Heart right ventricle (tissue), 16 donors: Measurements from ENCODE around the gene SPIN1. TPM values are rescaled to one million over a fixed set of nuclear protein-coding genes. Genes with fewer than 3 reads are reported as not detected.

Source experiments
- ATAC-seq, 8 donors: fragments of 200-7000 bp; cut with Tn5 transposase; one replicate each; pipeline ENCODE4 v1.9.1; 2020; ENCODE audit warnings: mild to moderate bottlenecking in 8 of 8, moderate library complexity in 8 of 8, moderate number of reproducible peaks in 1 of 8
- DNase-seq, 2 donors: peaks; one replicate each; pipeline ENCODE4 v3.0.0-alpha.2; 2020
- H3K27ac ChIP-seq, 10 donors: fragments of 200-600 bp; sonication (generic) in 2 of 10; one replicate each; pipeline versions ENCODE4 v1.5.0 to v1.8.0; 2020 to 2022; ENCODE audit warnings: mild to moderate bottlenecking in 3 of 10
- H3K27me3 ChIP-seq, 7 donors: fragments of 200-600 bp; one replicate each; pipeline ENCODE4 v1.8.0; 2021 to 2022; ENCODE audit warnings: mild to moderate bottlenecking in 2 of 7
- H3K36me3 ChIP-seq, 9 donors: fragments of 200-600 bp; sonication (generic) in 1 of 9; one replicate each; pipeline versions ENCODE4 v1.5.0 to v1.8.0; 2020 to 2022; ENCODE audit warnings: mild to moderate bottlenecking in 2 of 9
- H3K4me1 ChIP-seq, 9 donors: fragments of 200-600 bp; sonication (generic) in 1 of 9; one replicate each; pipeline versions ENCODE4 v1.5.0 to v1.8.0; 2020 to 2022; ENCODE audit warnings: mild to moderate bottlenecking in 4 of 9
- H3K4me3 ChIP-seq, 10 donors: fragments of 200-600 bp; sonication (generic) in 2 of 10; one replicate each; pipeline versions ENCODE4 v1.5.0 to v1.8.0; 2020 to 2022; ENCODE audit warnings: mild to moderate bottlenecking in 7 of 10, moderate library complexity in 2 of 10
- H3K9me3 ChIP-seq, 11 donors: fragments of 200-600 bp in 10 of 11; sonication (generic) in 2 of 11; one replicate each; pipeline versions ENCODE4 v1.5.0 to v1.8.0; 2013 to 2022; ENCODE audit warnings: mild to moderate bottlenecking in 2 of 11, control low read depth in 1 of 11, moderate library complexity in 1 of 11
- CTCF ChIP-seq, 9 donors: fragments of 200-600 bp; sonication (generic) in 2 of 9; IDR thresholded peaks; one replicate each; pipeline versions ENCODE4 v1.5.0 to v1.8.0; 2021 to 2022; ENCODE audit warnings: antibody characterized with exemption in 9 of 9, mild to moderate bottlenecking in 5 of 9, moderate library complexity in 1 of 9
- WGBS, 2 donors: extraction: QIAGEN DNeasy Blood & Tissue Kit; methylation state at CpG; one replicate each; pipeline ENCODE4 v1.1.7; 2013; ENCODE audit warnings: inconsistent platforms in 1 of 2; 5-methylcytosine and 5-hydroxymethylcytosine counted together
- intact Hi-C, 10 donors: fragments of 100-400 bp; cut with DNase I; formaldehyde crosslinking; loops; one replicate each; pipeline versions ENCODE4 v1.11.1 to v1.14.2; 2022
- polyA plus RNA-seq, 2 donors: library from polyadenylated mRNA; stranded (reverse); fragments of 200-250 nt; gene quantifications; one replicate each; pipeline ENCODE4 v1.2.3, GENCODE V29; 2013
- total RNA-seq, 10 donors: library from RNA; stranded (reverse); fragmentation: NEBNext Ultra II Directional in 3 of 10; extraction: Animal tissue kit (Norgen Biotek cat#: 25700) in 3 of 10; gene quantifications; one replicate each; pipeline versions ENCODE4 v1.2.1 to v1.2.4, GENCODE V29; 2021 to 2023
- donor health status: Arrhythmogenic right ventricular cardiomyopathy.
- donor health status: ischemic (EF 13 %, LVEDD 7.1; RV severe dilation, severe dysfunction).
- donor health status: healthy with polysubstance abuse.
- donor health status: DM: no; HTN: yes; CAD: no.
- donor health status: DM: no; HTN: no; CAD: no.
- donor health status: ischemic (EF 25% LVEDD 6.9; RV normal size, moderate dysfunction).
- donor health status: ischemic (EF 25% LVEDD 5.7; RV mildly dilated, moderate dysfunction).
- donor health status: healthy.
- donor health status: DM: yes; HTN: yes; CAD: no.
- donor health status: Ischemic cardiomyopathy.
- donor health status: ischemic (EF 35%, LVEDD 5.7; RV mildly dilated, moderate dysfunction).
- donor health status: nonischemic (EF 11% LVEDD 7.7; RV severe dilation, severe dysfunction).
- donor health status: DM: yes; HTN: yes; CAD: no.
- donor health status: PGD.
- donor health status: ischemic (EF 29% LVEDD 5.4; RV normal size, mild dysfunction).
- donor health status: nonischemic (EF 23%, LVEDD 6.1; RV moderate dilation, normal function).

Gene SPIN1
- total and polyA plus RNA-seq, 12 donors: 14.9 to 65.0 (median 50.3) TPM

DNA sequence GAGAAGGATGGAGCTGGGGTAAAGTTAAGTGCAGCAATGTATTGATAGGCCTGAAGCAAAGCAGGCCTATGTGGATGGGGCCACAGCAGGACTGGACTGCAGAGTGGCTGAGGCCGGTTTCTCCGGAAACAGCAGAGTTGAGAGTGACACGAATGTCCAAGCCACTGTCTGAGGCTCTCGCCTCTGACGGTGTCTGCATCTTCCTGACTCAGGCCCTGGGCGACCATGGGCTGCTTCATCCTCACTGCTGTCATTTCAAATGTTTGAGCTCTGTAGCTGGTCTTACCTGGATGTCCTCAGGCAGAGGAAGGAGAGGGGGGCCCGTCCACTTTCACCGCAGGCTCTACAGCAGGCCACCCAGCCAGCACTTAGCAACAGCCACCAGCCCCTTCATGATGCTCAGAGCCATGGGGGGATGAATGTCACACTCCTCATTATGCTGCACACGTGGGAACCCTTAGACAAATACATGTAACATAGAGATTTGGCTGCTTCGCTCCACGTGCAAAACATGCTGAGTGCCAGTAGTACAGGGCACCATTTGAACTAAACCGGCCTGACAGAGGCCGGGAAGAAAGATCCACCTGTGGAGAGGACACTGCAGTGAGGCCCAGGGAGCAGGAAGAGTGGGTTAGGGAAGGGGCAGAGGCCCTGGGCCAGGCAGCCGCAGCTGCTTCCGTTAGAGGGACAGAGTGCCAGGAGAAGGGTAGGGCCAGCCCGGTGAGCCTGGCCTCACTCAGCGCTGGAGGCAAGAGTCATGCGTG lies 115.0 kb downstream of the SPIN1 start:
- WGBS, 2 donors: 91 to 93% methylated on average over 18 of the region's 18 CpGs
- no peaks in the 10 kb centered on the region for H3K27me3 ChIP-seq
- no peaks in the 10 kb centered on the region for H3K4me1 ChIP-seq
- H3K27ac ChIP-seq: no peak overlapping the region
- no peak for DNase-seq
- peaks cover 0 to under 1% (median 0%) of the 10 kb centered on the region in 11 donors for H3K9me3 ChIP-seq
- intact Hi-C loops: loop anchor here in 1 of 10 donors (10.0 kb wide), 1 partner anchor 52 kb away; no protein-coding TSS in a partner anchor
- ATAC-seq: peak in 1 of 8 donors; percentile 22
- no peak overlapping the region for H3K4me3 ChIP-seq
- no peak for TF ChIP-seq CTCF (IDR thresholded peaks at IDR 0.05)
- H3K36me3 ChIP-seq: no peaks in the 10 kb centered on the region

DNA sequence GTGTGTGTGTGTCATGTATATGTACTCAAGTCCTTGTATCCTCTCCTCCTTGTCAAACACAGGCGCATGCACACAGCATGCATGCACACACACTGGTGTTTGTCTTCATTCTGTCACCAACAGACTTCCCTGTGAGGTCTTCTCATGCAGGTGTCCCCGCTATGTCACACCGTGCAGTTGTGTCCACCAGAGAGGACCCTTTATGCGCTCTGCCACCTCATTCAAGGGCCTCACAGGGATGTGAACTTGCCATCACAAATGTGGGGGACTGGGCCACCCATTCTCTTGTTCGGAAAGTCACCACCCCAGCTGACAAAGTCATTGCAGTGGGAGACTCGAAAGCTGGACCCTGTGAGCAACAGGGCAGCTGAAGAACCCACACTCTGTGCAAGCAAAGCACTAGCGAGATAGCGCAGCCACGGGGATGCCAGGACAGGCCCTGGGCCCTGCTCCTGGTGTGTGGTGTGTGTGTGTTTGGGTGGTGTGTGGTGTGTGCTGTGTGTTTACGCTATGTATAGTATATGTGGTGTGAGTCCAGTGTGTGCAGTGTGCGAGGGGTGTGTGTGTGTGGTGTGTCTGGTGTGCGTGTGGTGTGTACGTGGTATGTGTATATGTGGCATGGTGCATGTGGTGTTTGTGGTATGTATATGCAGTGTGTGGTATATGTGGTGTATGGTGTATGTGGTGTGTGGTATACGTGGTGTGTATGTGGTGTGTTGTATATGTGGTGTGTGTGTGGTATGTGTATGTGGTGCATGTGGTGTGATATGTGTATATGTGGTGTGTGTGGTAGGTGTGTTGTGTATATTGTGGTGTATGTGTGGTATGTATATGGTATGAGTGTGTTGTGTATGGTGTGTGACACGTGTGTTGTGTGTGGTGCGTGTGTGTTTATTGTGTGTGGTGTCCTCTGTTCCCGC lies 115.9 kb downstream of the SPIN1 start:
- no peak for DNase-seq
- intact Hi-C loops: loop anchor here in 1 of 10 donors (10.0 kb wide), 1 partner anchor 51 kb away; no protein-coding TSS in a partner anchor
- peak in 1 of 8 donors; percentile 30 for ATAC-seq
- no peaks in the 10 kb centered on the region for H3K36me3 ChIP-seq
- WGBS, 2 donors: 96 to 97% methylated on average over 17 of the region's 17 CpGs
- TF ChIP-seq CTCF (IDR thresholded peaks at IDR 0.05): no peak
- peaks cover 0 to 9% (median 0%) of the 10 kb centered on the region in 11 donors for H3K9me3 ChIP-seq
- H3K4me1 ChIP-seq: no peaks in the 10 kb centered on the region
- no peak overlapping the region for H3K27ac ChIP-seq
- H3K27me3 ChIP-seq: no peaks in the 10 kb centered on the region
- no peak overlapping the region for H3K4me3 ChIP-seq

- intact Hi-C loops: loop anchor here in 1 of 10 donors (10.0 kb wide), 1 partner anchor 46 kb away; no protein-coding TSS in a partner anchor
- Histone ChIP-seq H3K36me3 (no peaks in the 10 kb centered on the region), H3K9me3 (peaks cover 0 to 13% (median 0%) of the 10 kb centered on the region in 11 donors), H3K4me1 (no peaks in the 10 kb centered on the region), H3K27ac (no peak overlapping the region), H3K4me3 (no peak overlapping the region), H3K27me3 (no peaks in the 10 kb centered on the region)
- TF ChIP-seq CTCF (IDR thresholded peaks at IDR 0.05): no peak
- WGBS, 2 donors: 85 to 86% methylated on average over 1 to 2 of the region's 2 CpGs
- ATAC-seq: no peak
- DNase-seq: no peak
Measured at GRCh38 chr9:88508326-88508725, 120.1 kb downstream of the SPIN1 start.

DNA sequence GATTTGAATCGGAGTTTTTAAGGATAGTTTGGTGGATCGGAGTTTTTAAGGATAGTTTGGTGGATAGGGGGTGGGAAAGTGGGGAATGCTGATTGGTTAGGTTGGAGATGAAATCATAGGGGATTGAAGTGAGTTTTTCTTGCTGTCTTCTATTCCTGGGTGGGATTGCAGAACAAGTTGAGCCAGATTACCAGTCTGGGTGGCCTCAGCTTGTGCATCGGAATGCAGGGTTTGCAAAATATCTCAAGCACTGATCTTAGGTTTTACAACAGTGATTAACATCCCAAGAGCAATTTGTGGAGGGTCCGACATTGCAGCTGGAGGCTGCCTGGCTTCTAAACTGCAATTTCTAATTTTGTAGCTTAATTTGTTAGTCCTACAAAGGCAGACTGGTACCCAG lies 123.7 kb downstream of the SPIN1 start:
- ATAC-seq (no peak), DNase-seq (no peak)
- intact Hi-C loops: no loop called here
- Histone ChIP-seq H3K4me3 (no peak overlapping the region), H3K4me1 (no peaks in the 10 kb centered on the region), H3K27me3 (no peaks in the 10 kb centered on the region), H3K36me3 (no peaks in the 10 kb centered on the region), H3K9me3 (peaks cover 0 to 14% (median 0%) of the 10 kb centered on the region in 11 donors), H3K27ac (no peak overlapping the region)
- 88 to 92% methylated on average over 4 of the region's 4 CpGs for WGBS, 2 donors
- no peak for TF ChIP-seq CTCF (IDR thresholded peaks at IDR 0.05)
